HG02885 (cell line): ENCODE results near the gene LRRN1.
"Not testable (repeated sequence)": the region's sequence is repeated elsewhere in the genome, so short reads cannot be mapped to it uniquely, and the experiment has no call there.

Source experiments
- ATAC-seq: cut with Tn5 transposase; IDR thresholded peaks from one replicate; pipeline ENCODE4 v1.9.1; 2021; ENCODE audit warnings: mild to moderate bottlenecking; ENCODE audit not compliant: unreplicated experiment, poor library complexity

Gene LRRN1

GRCh38 chr3:3887311-3887710, 88.1 kb downstream of the LRRN1 start:
- ATAC-seq = not testable (repeated sequence)

GRCh38 chr3:3893590-3893989, 94.4 kb downstream of the LRRN1 start:
- ATAC-seq = no peak
